Urothelium cell line (cell line): ENCODE results near the gene C19orf67.

Experiments used
- DNase-seq: peaks from one replicate; pipeline ENCODE4 v3.0.0; 2011; ENCODE audit warnings: low spot score, mixed read lengths
- FAIRE-seq: peaks from 2 replicates; lab custom pipeline; 2011; peaks lifted over from hg19 to GRCh38; lab: Jason Lieb, UNC

C19orf67 gene

GRCh38 chr19:14031719-14032480 lies 53.7 kb downstream of the C19orf67 start, which contains the start of gene IL27RA:
IL27RA (plus strand) TSS chr19:14031762; CDS start chr19:14031873, 111 bp downstream.
- no peak for FAIRE-seq
- peak; percentile 61 for DNase-seq
